ENCODE measurements around the gene PRSS2. TPM values are rescaled to one million over a fixed set of nuclear protein-coding genes. Genes with fewer than 3 reads are reported as not detected.

PRSS2 gene
- total RNA-seq, 4 donors from 2014 or later = 2.5 to 78.0 (median 12.0) TPM

DNA sequence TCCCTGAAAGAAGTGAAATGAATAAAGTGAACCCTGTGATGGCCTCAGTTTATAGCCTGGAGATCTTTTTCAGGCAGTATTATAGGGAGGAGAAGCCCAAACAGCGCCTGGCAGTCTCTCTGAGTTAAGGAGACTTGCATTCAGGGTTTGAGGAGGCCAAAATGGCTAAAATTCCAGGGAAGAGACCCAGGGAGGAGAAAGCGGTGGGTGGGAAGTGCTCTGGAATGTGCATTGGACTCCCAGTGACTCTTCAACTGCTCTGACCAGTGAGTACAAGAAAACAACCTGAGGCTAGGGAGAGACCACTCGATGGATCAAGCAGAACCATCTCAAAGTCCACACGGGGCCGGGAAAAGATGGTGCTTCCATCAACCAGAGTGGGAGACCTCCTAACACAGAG is 48.8 kb downstream of the PRSS2 start:
- Histone ChIP-seq H3K4me3 (no peak overlapping the region), H3K27ac (no peak overlapping the region), H3K36me3 (no peaks in the 10 kb centered on the region), H3K9me3 (peaks cover 0 to 9% (median 1%) of the 10 kb centered on the region in 4 donors), H3K4me1 (no peaks in the 10 kb centered on the region), H3K27me3 (no peaks in the 10 kb centered on the region)
- TF ChIP-seq, protein P1, sequence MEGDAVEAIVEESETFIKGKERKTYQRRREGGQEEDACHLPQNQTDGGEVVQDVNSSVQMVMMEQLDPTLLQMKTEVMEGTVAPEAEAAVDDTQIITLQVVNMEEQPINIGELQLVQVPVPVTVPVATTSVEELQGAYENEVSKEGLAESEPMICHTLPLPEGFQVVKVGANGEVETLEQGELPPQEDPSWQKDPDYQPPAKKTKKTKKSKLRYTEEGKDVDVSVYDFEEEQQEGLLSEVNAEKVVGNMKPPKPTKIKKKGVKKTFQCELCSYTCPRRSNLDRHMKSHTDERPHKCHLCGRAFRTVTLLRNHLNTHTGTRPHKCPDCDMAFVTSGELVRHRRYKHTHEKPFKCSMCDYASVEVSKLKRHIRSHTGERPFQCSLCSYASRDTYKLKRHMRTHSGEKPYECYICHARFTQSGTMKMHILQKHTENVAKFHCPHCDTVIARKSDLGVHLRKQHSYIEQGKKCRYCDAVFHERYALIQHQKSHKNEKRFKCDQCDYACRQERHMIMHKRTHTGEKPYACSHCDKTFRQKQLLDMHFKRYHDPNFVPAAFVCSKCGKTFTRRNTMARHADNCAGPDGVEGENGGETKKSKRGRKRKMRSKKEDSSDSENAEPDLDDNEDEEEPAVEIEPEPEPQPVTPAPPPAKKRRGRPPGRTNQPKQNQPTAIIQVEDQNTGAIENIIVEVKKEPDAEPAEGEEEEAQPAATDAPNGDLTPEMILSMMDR (IDR thresholded peaks at IDR 0.05) = no peak
- TF ChIP-seq EP300 (IDR thresholded peaks at IDR 0.05) (no peak), POLR2A (IDR thresholded peaks at IDR 0.05) (no peak)
- DNase-seq (ENCODE audit: low spot score in 2 of 2) = no peak
- 75 to 78% methylated on average over 5 of the region's 5 CpGs for WGBS, 2 donors

DNA sequence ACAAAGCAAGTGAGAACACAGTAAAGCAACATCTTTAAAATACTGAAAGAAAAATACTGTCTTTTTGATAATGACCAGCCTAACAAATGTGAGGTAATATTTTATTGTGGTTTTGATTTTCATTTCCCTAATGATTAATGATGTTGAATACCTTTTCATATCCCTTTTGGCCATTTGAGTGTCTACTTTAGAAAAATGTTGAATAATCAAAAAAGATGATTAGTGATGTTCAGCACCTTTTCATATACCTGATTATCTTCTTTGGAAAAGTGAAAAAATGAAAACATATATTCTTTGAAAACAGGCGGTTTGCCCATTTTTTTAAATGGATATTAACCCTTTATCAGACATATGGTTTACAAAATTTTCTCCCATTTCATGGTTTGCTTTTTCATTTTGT is 51.9 kb downstream of the PRSS2 start:
- H3K27me3 ChIP-seq = no peaks in the 10 kb centered on the region
- DNase-seq (ENCODE audit: low spot score in 2 of 2) = no peak
- TF ChIP-seq, protein P1 (IDR thresholded peaks at IDR 0.05) = no peak
- TF ChIP-seq POLR2A (IDR thresholded peaks at IDR 0.05) (no peak), EP300 (IDR thresholded peaks at IDR 0.05) (no peak)

More for the DNA sequence above, 51.9 kb downstream of the PRSS2 start:
- H3K36me3 ChIP-seq = no peaks in the 10 kb centered on the region
- no peaks in the 10 kb centered on the region for H3K4me1 ChIP-seq
- H3K9me3 ChIP-seq = peaks cover 0 to 9% (median 4%) of the 10 kb centered on the region in 4 donors
- H3K4me3 ChIP-seq = no peak overlapping the region
- 0 to 2% methylated on average over 1 of the region's 1 CpG for WGBS, 2 donors
- no peak overlapping the region for H3K27ac ChIP-seq

Small RNA genes within 50 kb of the gene (small RNA-seq; reads per million reads assigned to genes)
- gene TRBD1 (not detected), gene TRBJ1-1 (not detected), gene TRBJ1-2 (not detected), gene TRBJ1-3 (not detected), gene TRBJ1-4 (not detected), gene TRBJ1-5 (not detected), gene TRBJ1-6 (not detected), gene TRBJ2-1 (not detected), gene TRBJ2-2 (not detected), gene TRBJ2-2P (not detected), gene TRBJ2-3 (not detected), gene TRBJ2-4 (not detected), gene TRBJ2-5 (not detected), gene TRBJ2-6 (not detected), gene TRBJ2-7 (not detected)

Other genes starting within 250 kb of the PRSS2 start
- 10 to 100 TPM in 1 of 4 donors, 1 to 10 TPM in 3; 1.7 to 51.3 (median 4.8) TPM for gene PRSS1, start 21.5 kb upstream of the PRSS2 start, total RNA-seq
- gene EPHB6, start 84.1 kb downstream of the PRSS2 start, total RNA-seq = 10 to 100 TPM in 3 of 4 donors, 1 to 10 TPM in 1; 6.9 to 84.3 (median 22.1) TPM
- gene TRPV6, start 114.8 kb downstream of the PRSS2 start, total RNA-seq = under 1 TPM in 3 of 4 donors, not detected in 1; under 0.01 to 0.78 (median under 0.01) TPM
- gene TRPV5, start 162.8 kb downstream of the PRSS2 start, total RNA-seq = under 1 TPM in 2 of 4 donors, not detected in 2; 0.20 to 0.21 TPM
- gene LLCFC1, start 168.5 kb downstream of the PRSS2 start, total RNA-seq = not detected
- gene KEL, start 191.4 kb downstream of the PRSS2 start, total RNA-seq = under 1 TPM; 0.59 to 0.87 (median 0.61) TPM

Measured in tibial nerve (tissue), 4 donors.